K562 (cell line): ENCODE measurements around the gene ZNF18. TPM values are rescaled to one million over a fixed set of nuclear protein-coding genes. Genes with fewer than 3 reads are reported as not detected.

ENCODE experiments used
- ATAC-seq: fragments of 200-7000 bp; cut with Tn5 transposase; 3 replicates; pipeline ENCODE4 v1.9.1; 2020; ENCODE audit warnings: moderate library complexity
- BruUV-seq: library from RNA; stranded (reverse); fragments of 400-500 nt; replicated peaks from 2 replicates; lab custom pipeline; 2021; lab: Mats Ljungman, UMichigan
- CTCF ChIA-PET: fragments of 300-600 bp; formaldehyde crosslinking; extraction: SDS; loops from one replicate; lab custom pipeline; 2021; ENCODE audit warnings: low intra/inter-chr PET ratio; lab: Yijun Ruan, JAX
- POLR2A ChIA-PET: fragments of 300-600, 350-650 bp; sonication (Branson Sonifier 250); formaldehyde crosslinking; extraction: SDS; loops from one replicate; lab custom pipeline; 2021; ENCODE audit warnings: antibody characterized with exemption, inconsistent platforms; lab: Yijun Ruan, JAX
- DNase-seq, 4 experiments: peaks; one replicate each; pipeline versions ENCODE4 v3.0.0 to v3.0.0-alpha.2; 2011 to 2018; ENCODE audit warnings: low spot score in 3 of 4, mixed read lengths in 3 of 4; ENCODE audit errors: extremely low read depth in 1 of 4
- FAIRE-seq: peaks from 2 replicates; lab custom pipeline; 2011; peaks lifted over from hg19 to GRCh38; lab: Jason Lieb, UNC
- H2AFZ ChIP-seq: 2 replicates; pipeline ENCODE4 v1.6.0; 2011; ENCODE audit warnings: low read depth, low read length, control low read depth, inconsistent platforms
- H3K27ac ChIP-seq: fragments of 200-600 bp; 3 replicates; pipeline ENCODE4 v1.8.0; 2011; ENCODE audit warnings: low read depth, mild to moderate bottlenecking, control low read depth, inconsistent platforms, low read length, moderate library complexity, mixed read lengths; ENCODE audit errors: extremely low read depth
- H3K27me3 ChIP-seq, 2 experiments: fragments of 300-600 bp in 1 of 2; 2 replicates in 1 of 2; 3 replicates in 1 of 2; pipeline versions ENCODE4 v1.6.0 to v1.8.0; 2011; ENCODE audit warnings: inconsistent platforms in 2 of 2, low read length in 2 of 2, mild to moderate bottlenecking in 1 of 2, mixed read lengths in 1 of 2, moderate library complexity in 1 of 2; ENCODE audit not compliant: control insufficient read depth in 2 of 2, insufficient read depth in 2 of 2
- H3K36me3 ChIP-seq: fragments of 300-600 bp; 3 replicates; pipeline ENCODE4 v1.8.0; 2011; ENCODE audit warnings: mild to moderate bottlenecking, low read length, inconsistent platforms; ENCODE audit not compliant: control insufficient read depth, insufficient read depth
- H3K4me1 ChIP-seq, 2 experiments: fragments of 200-600 bp in 1 of 2; replicated peaks in 1 of 2; 2 replicates in 1 of 2; 3 replicates in 1 of 2; pipeline versions ENCODE4 v1.5.1 to v1.8.0; 2011; ENCODE audit warnings: inconsistent platforms in 2 of 2, low read length in 2 of 2, mild to moderate bottlenecking in 1 of 2, mixed read lengths in 1 of 2, moderate library complexity in 1 of 2; ENCODE audit not compliant: control insufficient read depth in 2 of 2, insufficient read depth in 2 of 2
- H3K4me2 ChIP-seq: 2 replicates; pipeline ENCODE4 v1.6.1; 2011; ENCODE audit warnings: low read length, control low read depth, inconsistent platforms, mixed read lengths; ENCODE audit not compliant: insufficient read depth
- H3K4me3 ChIP-seq: fragments of 200-600 bp; sonication (generic), shearing (Covaris generic); 2 replicates; pipeline ENCODE4 v1.5.1; 2016; ENCODE audit warnings: control low read depth, inconsistent platforms
- H3K79me2 ChIP-seq: fragments of 200-600 bp; 3 replicates; pipeline ENCODE4 v1.8.0; 2011; ENCODE audit warnings: low read length, inconsistent platforms; ENCODE audit not compliant: control insufficient read depth, insufficient read depth
- H3K9ac ChIP-seq, 2 experiments: 2 replicates each; pipeline versions ENCODE4 v1.6.0 to v1.6.1; 2011; ENCODE audit warnings: low read depth in 2 of 2, low read length in 2 of 2, control low read depth in 1 of 2, inconsistent platforms in 1 of 2, mild to moderate bottlenecking in 1 of 2, mixed read lengths in 1 of 2; ENCODE audit not compliant: insufficient read depth in 1 of 2
- H3K9me1 ChIP-seq: one replicate; pipeline ENCODE4 v1.6.0; 2011; ENCODE audit warnings: inconsistent platforms, mild to moderate bottlenecking, low read length, moderate library complexity; ENCODE audit not compliant: control insufficient read depth, insufficient read depth
- H3K9me3 ChIP-seq: replicated peaks from 2 replicates; pipeline ENCODE4 v1.5.1; 2011; ENCODE audit warnings: low read depth, low read length, inconsistent platforms; ENCODE audit not compliant: control insufficient read depth, insufficient read depth
- H4K20me1 ChIP-seq: replicated peaks from 2 replicates; pipeline ENCODE4 v1.6.1; 2011; ENCODE audit warnings: low read length, inconsistent platforms, mixed read lengths; ENCODE audit not compliant: control insufficient read depth, insufficient read depth
- ATF4 ChIP-seq: fragments of 450-650 bp; formaldehyde crosslinking; IDR thresholded peaks from 2 replicates; pipeline ENCODE4 v1.4.0; 2022; ENCODE audit warnings: mild to moderate bottlenecking, moderate library complexity
- ELK3 ChIP-seq: fragments of 450-650 bp; formaldehyde crosslinking; IDR thresholded peaks from 2 replicates; pipeline ENCODE4 v1.4.0; 2020; ENCODE audit warnings: mild to moderate bottlenecking
- FOXM1 ChIP-seq, 2 experiments: fragments of 450-650 bp in 1 of 2; sonication (generic) in 1 of 2; formaldehyde crosslinking in 1 of 2; IDR thresholded peaks; 2 replicates each; pipeline versions ENCODE4 v1.6.1 to v1.9.0; 2017 to 2022; ENCODE audit warnings: low read depth in 2 of 2, mild to moderate bottlenecking in 2 of 2, missing genetic modification reagents in 1 of 2, moderate library complexity in 1 of 2
- KAT8 ChIP-seq: fragments of 450-650 bp; IDR thresholded peaks from 2 replicates; pipeline ENCODE4 v1.6.1; 2016; ENCODE audit warnings: low read depth, mild to moderate bottlenecking
- NBN ChIP-seq: fragments of 450-650 bp; IDR thresholded peaks from 2 replicates; pipeline ENCODE4 v1.6.1; 2016; ENCODE audit warnings: low read depth, mild to moderate bottlenecking
- POU5F1 ChIP-seq: fragments of 150-350 bp; IDR thresholded peaks from 2 replicates; pipeline ENCODE4 v1.6.1; 2014; ENCODE audit warnings: borderline replicate concordance, low read length, low read depth, mild to moderate bottlenecking; ENCODE audit not compliant: partially characterized antibody
- ZFPM2 ChIP-seq: fragments of 250-450 bp; sonication (Bioruptor Pico); IDR thresholded peaks from 2 replicates; pipeline ENCODE4 v1.5.1; 2022; ENCODE audit warnings: mild to moderate bottlenecking
- ZNF311 ChIP-seq: fragments of 250-450 bp; sonication (Bioruptor Pico); IDR thresholded peaks from 2 replicates; pipeline ENCODE4 v1.4.0; 2020; ENCODE audit warnings: mild to moderate bottlenecking, moderate library complexity
- ZNF75A ChIP-seq: fragments of 450-650 bp; formaldehyde crosslinking; IDR thresholded peaks from 2 replicates; pipeline ENCODE4 v1.4.0; 2020; ENCODE audit warnings: mild to moderate bottlenecking
- WGBS: fragments of 100-300 bp; shearing (Covaris generic); methylation state at CpG from one replicate; pipeline ENCODE4 v1.1.6; 2016; ENCODE audit warnings: low coverage, mixed read lengths; ENCODE audit not compliant: insufficient coverage; ENCODE audit errors: missing lambda C conversion rate; 5-methylcytosine and 5-hydroxymethylcytosine counted together
- in situ Hi-C: fragments of 300-500 bp; cut with MboI; formaldehyde crosslinking; loops from 4 replicates; pipeline ENCODE4 v1.15.0; 2018; ENCODE audit warnings: inconsistent platforms, mixed read lengths
- intact Hi-C: fragments of 100-400 bp; cut with micrococcal nuclease; formaldehyde crosslinking; loops from 2 replicates; pipeline ENCODE4 v1.14.2; 2022
- polyA plus RNA-seq, 8 experiments: library from polyadenylated mRNA; depleted of rRNA in 4 of 8; stranded (reverse) in 5 of 8; unstranded in 3 of 8; fragments of >200 nt; fragmentation: Nextera tagmentation in 2 of 8; fragmentation: Illumina TruSeq in 1 of 8; extraction: Ambion mirVana in 2 of 8; extraction: Trizol in 1 of 8; gene quantifications; 2 replicates each; pipeline versions ENCODE4 v1.2.1 to v1.2.3, GENCODE V29; 2011 to 2014; ENCODE audit warnings: inconsistent platforms in 1 of 8, missing spikeins in 1 of 8
- total RNA-seq, 7 experiments: library from RNA; depleted of rRNA in 6 of 7; stranded (reverse); fragments of >200 nt in 6 of 7; fragmentation: Illumina TruSeq in 2 of 7; extraction: Trizol in 2 of 7; gene quantifications; 2 replicates each; pipeline versions ENCODE4 v1.2.1 to v1.2.3, GENCODE V29; 2011 to 2021; ENCODE audit warnings: low replicate concordance in 1 of 7
- TF ChIP-seq, protein P1 (sequence below): fragments of 250-450 bp; sonication (Bioruptor Pico); IDR thresholded peaks from 2 replicates; pipeline ENCODE4 v1.5.1; 2021; ENCODE audit warnings: mild to moderate bottlenecking
- TF ChIP-seq, protein P2 (sequence below): fragments of 250-450 bp; sonication (Bioruptor Pico); IDR thresholded peaks from 2 replicates; pipeline ENCODE4 v1.4.0; 2020; ENCODE audit warnings: borderline replicate concordance

ZNF18 gene
- total and polyA plus RNA-seq, 9 of the 15 experiments (the other 6 are each of a cell fraction or from before 2014, with no cell fraction given): 1.1 to 5.0 (median 3.4) TPM

DNA sequence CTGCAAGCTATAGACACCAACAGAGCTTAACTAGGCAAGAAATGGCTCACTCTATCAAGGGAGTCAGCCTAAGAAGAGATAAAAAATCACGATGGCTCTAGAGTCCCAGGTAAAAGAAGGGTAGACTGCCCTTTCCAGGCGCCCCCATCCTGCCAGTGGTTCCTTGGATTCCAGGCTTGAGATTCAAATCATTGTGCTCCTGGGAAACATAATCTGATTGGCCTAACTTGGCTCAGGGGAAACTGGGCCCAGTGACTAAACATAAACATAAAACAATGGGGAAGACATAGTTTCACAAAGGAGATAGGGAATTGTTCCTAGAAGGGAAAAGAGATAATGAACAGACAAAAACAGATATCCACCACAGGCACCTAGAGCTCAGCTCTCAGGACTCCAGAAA, 56.4 kb downstream of the ZNF18 start:
- no peak overlapping the region for H3K9ac ChIP-seq
- H4K20me1 ChIP-seq: no peaks in the 10 kb centered on the region
- H3K27me3 ChIP-seq: peaks cover 6 to 27% of the 10 kb centered on the region in 2 experiments; a peak in 4 of 5 replicates
- no peak overlapping the region for H3K4me3 ChIP-seq
- no peaks in the 10 kb centered on the region for H3K79me2 ChIP-seq
- DNase-seq (no peak), FAIRE-seq (no peak), ATAC-seq (no peak)
- intact Hi-C loops (no loop called here), in situ Hi-C loops (no loop called here)
- no peaks in the 10 kb centered on the region for H3K36me3 ChIP-seq
- no peak overlapping the region for H3K27ac ChIP-seq
- H2AFZ ChIP-seq: no peak overlapping the region
- POLR2A ChIA-PET: interaction anchor here (0.7 kb wide), 1 partner anchor 26 kb away, joined by 3 read pairs; no protein-coding TSS in a partner anchor
- BruUV-seq: no TSS peak
- no peaks in the 10 kb centered on the region for H3K9me1 ChIP-seq
- CTCF ChIA-PET: no interaction called here
- H3K4me2 ChIP-seq: no peak overlapping the region
- 17% methylated on average over 1 of the region's 2 CpGs for WGBS
- H3K9me3 ChIP-seq: no peaks in the 10 kb centered on the region
- H3K4me1 ChIP-seq: no peaks in the 10 kb centered on the region; a peak in 1 of 5 replicates
- TF ChIP-seq, protein P1, sequence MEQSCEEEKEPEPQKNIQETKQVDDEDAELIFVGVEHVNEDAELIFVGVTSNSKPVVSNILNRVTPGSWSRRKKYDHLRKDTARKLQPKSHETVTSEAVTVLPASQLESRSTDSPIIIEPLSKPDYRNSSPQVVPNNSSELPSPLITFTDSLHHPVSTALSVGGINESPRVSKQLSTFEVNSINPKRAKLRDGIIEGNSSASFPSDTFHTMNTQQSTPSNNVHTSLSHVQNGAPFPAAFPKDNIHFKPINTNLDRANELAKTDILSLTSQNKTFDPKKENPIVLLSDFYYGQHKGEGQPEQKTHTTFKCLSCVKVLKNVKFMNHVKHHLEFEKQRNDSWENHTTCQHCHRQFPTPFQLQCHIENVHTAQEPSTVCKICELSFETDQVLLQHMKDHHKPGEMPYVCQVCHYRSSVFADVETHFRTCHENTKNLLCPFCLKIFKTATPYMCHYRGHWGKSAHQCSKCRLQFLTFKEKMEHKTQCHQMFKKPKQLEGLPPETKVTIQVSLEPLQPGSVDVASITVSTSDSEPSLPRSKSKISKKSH (CRISPR knock-in tag): no peak
- TF ChIP-seq FOXM1 (IDR thresholded peaks at IDR 0.05; ENCODE audit: low read depth) (no peak), FOXM1 (CRISPR knock-in tag; IDR thresholded peaks at IDR 0.05; ENCODE audit: low read depth) (no peak), NBN (no peak), ELK3 (CRISPR knock-in tag) (no peak), ZFPM2 (CRISPR knock-in tag) (no peak), ZNF311 (CRISPR knock-in tag) (no peak), ATF4 (CRISPR knock-in tag) (no peak), KAT8 (no peak), POU5F1 (no peak), ZNF75A (CRISPR knock-in tag) (no peak)
- TF ChIP-seq, protein P2, sequence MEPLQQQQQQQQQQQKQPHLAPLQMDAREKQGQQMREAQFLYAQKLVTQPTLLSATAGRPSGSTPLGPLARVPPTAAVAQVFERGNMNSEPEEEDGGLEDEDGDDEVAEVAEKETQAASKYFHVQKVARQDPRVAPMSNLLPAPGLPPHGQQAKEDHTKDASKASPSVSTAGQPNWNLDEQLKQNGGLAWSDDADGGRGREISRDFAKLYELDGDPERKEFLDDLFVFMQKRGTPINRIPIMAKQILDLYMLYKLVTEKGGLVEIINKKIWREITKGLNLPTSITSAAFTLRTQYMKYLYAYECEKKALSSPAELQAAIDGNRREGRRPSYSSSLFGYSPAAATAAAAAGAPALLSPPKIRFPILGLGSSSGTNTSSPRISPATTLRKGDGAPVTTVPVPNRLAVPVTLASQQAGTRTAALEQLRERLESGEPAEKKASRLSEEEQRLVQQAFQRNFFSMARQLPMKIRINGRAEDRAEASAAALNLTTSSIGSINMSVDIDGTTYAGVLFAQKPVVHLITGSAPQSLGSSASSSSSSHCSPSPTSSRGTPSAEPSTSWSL (CRISPR knock-in tag): no peak
